K562 (cell line): ENCODE measurements around the gene CHMP5. TPM values are rescaled to one million over a fixed set of nuclear protein-coding genes. Genes with fewer than 3 reads are reported as not detected.
A peak's percentile ranks its signal among the peaks of the same experiment; 100 is the strongest.

Experiments used
- FOSL1 ChIP-seq: fragments of 200-800 bp; sonication (Bioruptor generic); conservative IDR thresholded peaks from 2 replicates; pipeline ENCODE4 v1.6.1; 2016; ENCODE audit warnings: missing genetic modification characterization, missing compliant biosample characterization
- FOXJ2 ChIP-seq: fragments of 200-800 bp; sonication (Bioruptor generic); IDR thresholded peaks from 2 replicates; pipeline ENCODE4 v1.6.1; 2016; ENCODE audit warnings: missing genetic modification characterization, missing compliant biosample characterization
- GTF3C2 ChIP-seq: IDR thresholded peaks from 3 replicates; pipeline ENCODE4 v1.6.1; 2011; ENCODE audit warnings: borderline replicate concordance, mild to moderate bottlenecking, moderate library complexity; ENCODE audit not compliant: insufficient read length; ENCODE audit errors: extremely low read depth
- MYNN ChIP-seq, 2 experiments: sonication (generic); formaldehyde crosslinking in 1 of 2; IDR thresholded peaks; 2 replicates each; pipeline versions ENCODE4 v1.5.0 to v1.6.1; 2016 to 2020; ENCODE audit warnings: antibody characterized with exemption in 1 of 2, missing genetic modification reagents in 1 of 2
- NCOA6 ChIP-seq: fragments of 450-650 bp; IDR thresholded peaks from 2 replicates; pipeline ENCODE4 v1.6.1; 2017; ENCODE audit warnings: mild to moderate bottlenecking
- RBBP5 ChIP-seq: fragments of 200-600 bp; sonication (generic); IDR thresholded peaks from 2 replicates; pipeline ENCODE4 v1.6.1; 2012; ENCODE audit warnings: borderline replicate concordance, mild to moderate bottlenecking, low read length, control low read depth, inconsistent platforms; ENCODE audit not compliant: insufficient read depth, poor library complexity, severe bottlenecking
- RBFOX2 ChIP-seq: fragments of 200-400 bp; formaldehyde crosslinking; IDR thresholded peaks from 2 replicates; pipeline ENCODE4 v1.6.1; 2017; ENCODE audit warnings: low read depth, mild to moderate bottlenecking, low read length, moderate library complexity
- RBM34 ChIP-seq: fragments of 200-400 bp; formaldehyde crosslinking; IDR thresholded peaks from 2 replicates; pipeline ENCODE4 v1.6.1; 2018; ENCODE audit warnings: low read length, borderline replicate concordance; ENCODE audit not compliant: insufficient read depth
- SUPT5H ChIP-seq: fragments of 450-650 bp; IDR thresholded peaks from 2 replicates; pipeline ENCODE4 v1.6.1; 2016
- YY1 ChIP-seq, 3 experiments: IDR thresholded peaks; 2 replicates each; pipeline ENCODE4 v1.6.1; 2011; ENCODE audit warnings: low read length in 2 of 3, mild to moderate bottlenecking in 2 of 3, moderate library complexity in 2 of 3, borderline replicate concordance in 1 of 3, control low read depth in 1 of 3, low read depth in 1 of 3; ENCODE audit not compliant: insufficient read depth in 3 of 3, insufficient replicate concordance in 2 of 3, control insufficient read depth in 1 of 3, insufficient read length in 1 of 3; ENCODE audit errors: extremely low read depth in 1 of 3
- ZBTB12 ChIP-seq: fragments of 250-450 bp; sonication (Bioruptor Pico); IDR thresholded peaks from 2 replicates; pipeline ENCODE4 v1.4.0; 2020
- ZEB2 ChIP-seq: fragments of 450-650 bp; IDR thresholded peaks from 2 replicates; pipeline ENCODE4 v1.6.1; 2016
- ZNF551 ChIP-seq: fragments of 250-450 bp; sonication (Bioruptor Pico); IDR thresholded peaks from 2 replicates; pipeline ENCODE4 v1.5.0; 2021; ENCODE audit warnings: mild to moderate bottlenecking, moderate library complexity
- ZNF583 ChIP-seq: fragments of 250-450 bp; sonication (Bioruptor Pico); IDR thresholded peaks from 2 replicates; pipeline ENCODE4 v1.4.0; 2020
- polyA plus RNA-seq, 8 experiments: library from polyadenylated mRNA; depleted of rRNA in 4 of 8; stranded (reverse) in 5 of 8; unstranded in 3 of 8; fragments of >200 nt; fragmentation: Nextera tagmentation in 2 of 8; fragmentation: Illumina TruSeq in 1 of 8; extraction: Ambion mirVana in 2 of 8; extraction: Trizol in 1 of 8; gene quantifications; 2 replicates each; pipeline versions ENCODE4 v1.2.1 to v1.2.3, GENCODE V29; 2011 to 2014; ENCODE audit warnings: inconsistent platforms in 1 of 8, missing spikeins in 1 of 8
- total RNA-seq, 7 experiments: library from RNA; depleted of rRNA in 6 of 7; stranded (reverse); fragments of >200 nt in 6 of 7; fragmentation: Illumina TruSeq in 2 of 7; extraction: Trizol in 2 of 7; gene quantifications; 2 replicates each; pipeline versions ENCODE4 v1.2.1 to v1.2.3, GENCODE V29; 2011 to 2021; ENCODE audit warnings: low replicate concordance in 1 of 7
- TF ChIP-seq, protein P1 (sequence below): IDR thresholded peaks from 3 replicates; pipeline ENCODE4 v1.6.1; 2011; ENCODE audit warnings: borderline replicate concordance, mild to moderate bottlenecking; ENCODE audit not compliant: insufficient read length, insufficient read depth

Gene CHMP5
- total and polyA plus RNA-seq, 9 of the 15 experiments (the other 6 are each of a cell fraction or from before 2014, with no cell fraction given) = 36.0 to 105 (median 54.9) TPM

GRCh38 chr9:33290247-33291030 is 25.6 kb downstream of the CHMP5 start, which contains the start of gene NFX1 (continued):
- TF ChIP-seq, protein P1, sequence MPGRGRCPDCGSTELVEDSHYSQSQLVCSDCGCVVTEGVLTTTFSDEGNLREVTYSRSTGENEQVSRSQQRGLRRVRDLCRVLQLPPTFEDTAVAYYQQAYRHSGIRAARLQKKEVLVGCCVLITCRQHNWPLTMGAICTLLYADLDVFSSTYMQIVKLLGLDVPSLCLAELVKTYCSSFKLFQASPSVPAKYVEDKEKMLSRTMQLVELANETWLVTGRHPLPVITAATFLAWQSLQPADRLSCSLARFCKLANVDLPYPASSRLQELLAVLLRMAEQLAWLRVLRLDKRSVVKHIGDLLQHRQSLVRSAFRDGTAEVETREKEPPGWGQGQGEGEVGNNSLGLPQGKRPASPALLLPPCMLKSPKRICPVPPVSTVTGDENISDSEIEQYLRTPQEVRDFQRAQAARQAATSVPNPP = no peak
- 0 out of 2 replicates have a peak, but pooled peaks have one; percentile 9 for TF ChIP-seq FOXJ2 (tag)
- TF ChIP-seq ZNF551 (CRISPR knock-in tag) = no peak
- TF ChIP-seq ZBTB12 (CRISPR knock-in tag) = peak; percentile 97
- peak; percentile 37; the same call in 1 of the 2 replicates for TF ChIP-seq MYNN (IDR thresholded peaks at IDR 0.05)
- no peak for TF ChIP-seq MYNN (CRISPR knock-in tag; IDR thresholded peaks at IDR 0.05)
- TF ChIP-seq RBM34 = no peak
- TF ChIP-seq ZEB2 = 0 out of 2 replicates have a peak, but pooled peaks have one; percentile 11
- no peak for TF ChIP-seq YY1 (IDR thresholded peaks at IDR 0.05; ENCODE audit: borderline replicate concordance in 1 of 3, control insufficient read depth in 1 of 3, extremely low read depth in 1 of 3, insufficient read depth in 3 of 3, insufficient read length in 1 of 3, insufficient replicate concordance in 2 of 3, low read depth in 1 of 3, low read length in 2 of 3)
- TF ChIP-seq GTF3C2 = no peak
- no peak for TF ChIP-seq ZNF583
- no peak for TF ChIP-seq NCOA6
- peak; percentile 97 for TF ChIP-seq RBFOX2
- TF ChIP-seq RBBP5 = peak; percentile 26
- peak; percentile 83 for TF ChIP-seq SUPT5H
- TF ChIP-seq FOSL1 (tag) = peak; percentile 51
